Measurements from ENCODE around the gene ARHGAP15.

The ARHGAP15 gene

DNA sequence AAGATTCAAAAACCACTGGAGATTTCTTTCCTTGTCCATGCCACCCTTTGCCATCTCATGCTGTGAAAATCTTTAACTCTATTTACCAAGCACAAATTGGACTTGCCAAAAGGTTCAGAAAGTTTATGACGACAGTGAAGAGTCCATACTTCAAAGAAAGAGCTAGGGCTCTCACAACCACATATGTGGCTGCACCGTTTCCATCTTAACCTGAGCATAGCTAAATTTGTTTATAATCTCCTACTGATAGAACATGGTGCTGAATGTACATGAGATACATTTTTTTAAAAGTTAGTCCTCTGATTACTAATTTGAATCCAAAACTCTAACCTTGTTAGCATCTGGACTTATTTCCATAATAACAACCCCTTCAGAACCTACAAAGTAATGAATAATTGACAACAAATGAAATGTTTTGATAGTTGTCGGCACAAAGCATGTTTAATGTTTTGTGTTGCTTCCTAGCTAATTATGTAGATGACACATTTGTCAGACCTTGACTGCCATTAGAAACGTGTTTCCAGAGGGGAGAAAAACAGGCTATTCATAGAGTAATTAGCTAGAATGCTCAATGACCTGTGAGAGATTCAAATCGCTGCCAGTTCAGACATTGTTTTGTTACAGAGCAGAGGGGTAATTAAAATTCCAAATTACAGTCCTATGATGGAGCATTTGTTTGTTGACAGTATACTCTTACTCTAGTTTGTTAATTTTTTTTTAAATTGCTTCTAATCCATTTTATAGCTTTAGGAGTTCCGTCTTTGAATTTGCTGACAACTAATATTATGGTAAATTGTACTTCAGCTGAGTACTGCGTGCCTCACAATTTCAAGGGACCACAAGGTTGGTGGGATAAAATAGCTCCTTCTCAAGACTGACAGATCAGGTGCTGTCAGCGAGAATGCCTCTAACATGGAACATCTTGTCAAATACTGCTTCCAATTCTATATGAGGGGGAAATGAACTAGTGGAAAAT, 31.8 kb downstream of the ARHGAP15 start:
- Histone ChIP-seq H3K4me3 (ENCODE audit: low read length) (no peak overlapping the region), H3K27ac (ENCODE audit: low read depth, low read length) (no peak overlapping the region), H4K20me1 (ENCODE audit: control insufficient read depth, insufficient read depth, low read depth, low read length) (no peaks in the 10 kb centered on the region), H3K27me3 (ENCODE audit: control insufficient read depth, low read length) (no peaks in the 10 kb centered on the region), H3K9me3 (ENCODE audit: control insufficient read depth, insufficient read depth, low read length) (no peaks in the 10 kb centered on the region), H3K36me3 (ENCODE audit: control insufficient read depth, low read length) (peaks cover 23% of the 10 kb centered on the region), H3K4me2 (ENCODE audit: low read length) (no peak overlapping the region), H3K79me2 (ENCODE audit: control insufficient read depth, low read length) (peaks cover 35% of the 10 kb centered on the region), H3F3A (ENCODE audit: control insufficient read depth, insufficient read depth) (no peaks in the 10 kb centered on the region), H3K4me1 (ENCODE audit: control insufficient read depth, low read length) (peaks cover 57% of the 10 kb centered on the region), H3K9me2 (replicated peaks; ENCODE audit: control insufficient read depth, low read length) (no peaks in the 10 kb centered on the region)
- TF ChIP-seq, protein P1, sequence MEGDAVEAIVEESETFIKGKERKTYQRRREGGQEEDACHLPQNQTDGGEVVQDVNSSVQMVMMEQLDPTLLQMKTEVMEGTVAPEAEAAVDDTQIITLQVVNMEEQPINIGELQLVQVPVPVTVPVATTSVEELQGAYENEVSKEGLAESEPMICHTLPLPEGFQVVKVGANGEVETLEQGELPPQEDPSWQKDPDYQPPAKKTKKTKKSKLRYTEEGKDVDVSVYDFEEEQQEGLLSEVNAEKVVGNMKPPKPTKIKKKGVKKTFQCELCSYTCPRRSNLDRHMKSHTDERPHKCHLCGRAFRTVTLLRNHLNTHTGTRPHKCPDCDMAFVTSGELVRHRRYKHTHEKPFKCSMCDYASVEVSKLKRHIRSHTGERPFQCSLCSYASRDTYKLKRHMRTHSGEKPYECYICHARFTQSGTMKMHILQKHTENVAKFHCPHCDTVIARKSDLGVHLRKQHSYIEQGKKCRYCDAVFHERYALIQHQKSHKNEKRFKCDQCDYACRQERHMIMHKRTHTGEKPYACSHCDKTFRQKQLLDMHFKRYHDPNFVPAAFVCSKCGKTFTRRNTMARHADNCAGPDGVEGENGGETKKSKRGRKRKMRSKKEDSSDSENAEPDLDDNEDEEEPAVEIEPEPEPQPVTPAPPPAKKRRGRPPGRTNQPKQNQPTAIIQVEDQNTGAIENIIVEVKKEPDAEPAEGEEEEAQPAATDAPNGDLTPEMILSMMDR (IDR thresholded peaks at IDR 0.05; ENCODE audit: low read depth, low read length, poor library complexity, severe bottlenecking), result no peak
- no peak for TF ChIP-seq EZH2phosphoT487 (IDR thresholded peaks at IDR 0.05; ENCODE audit: borderline replicate concordance, low read length)

DNA sequence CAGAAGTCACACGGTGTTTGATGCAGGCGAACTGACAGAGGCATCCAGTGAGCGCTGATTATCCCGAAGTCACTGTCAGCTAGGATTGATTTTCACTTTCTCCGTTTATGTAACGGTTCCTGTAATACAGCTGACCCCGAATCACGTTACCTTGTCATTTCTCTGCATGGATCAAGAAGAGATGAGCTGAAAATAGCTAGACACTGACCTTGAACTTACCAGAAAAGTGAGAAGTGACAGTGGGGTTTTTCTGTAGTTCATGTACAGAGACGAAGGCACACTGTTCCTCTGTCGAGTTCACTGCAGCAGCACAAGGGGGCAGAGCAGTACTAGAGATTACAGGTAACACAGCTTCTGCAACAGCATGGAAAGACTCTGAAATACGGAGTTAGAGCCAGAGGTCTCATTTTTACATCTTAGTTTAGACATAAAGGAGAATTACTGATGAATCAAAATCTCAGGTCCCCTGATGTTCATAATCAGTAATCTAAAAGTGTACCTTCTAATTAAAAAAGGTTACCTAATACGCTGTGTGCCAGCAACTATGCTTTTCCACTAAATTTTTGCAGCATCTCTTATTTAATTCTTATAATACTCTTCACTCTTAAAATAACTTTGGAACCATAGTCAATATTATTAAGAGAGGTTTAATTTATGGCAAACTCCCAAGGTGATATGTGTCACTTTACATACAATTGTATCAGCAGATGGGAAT, 33.1 kb downstream of the ARHGAP15 start:
- H3F3A ChIP-seq (ENCODE audit: control insufficient read depth, insufficient read depth), result no peaks in the 10 kb centered on the region
- H3K27ac ChIP-seq (ENCODE audit: low read depth, low read length), result no peak overlapping the region
- no peak overlapping the region for H3K4me3 ChIP-seq (ENCODE audit: low read length)
- H3K4me2 ChIP-seq (ENCODE audit: low read length), result no peak overlapping the region
- no peaks in the 10 kb centered on the region for H3K9me3 ChIP-seq (ENCODE audit: control insufficient read depth, insufficient read depth, low read length)
- peaks cover 44% of the 10 kb centered on the region for H3K4me1 ChIP-seq (ENCODE audit: control insufficient read depth, low read length)
- H3K79me2 ChIP-seq (ENCODE audit: control insufficient read depth, low read length), result peaks cover 28% of the 10 kb centered on the region
- no peaks in the 10 kb centered on the region for H3K27me3 ChIP-seq (ENCODE audit: control insufficient read depth, low read length)
- peaks cover 12% of the 10 kb centered on the region; the same call in 1 of the 2 replicates for H3K36me3 ChIP-seq (ENCODE audit: control insufficient read depth, low read length)
- no peaks in the 10 kb centered on the region for H4K20me1 ChIP-seq (ENCODE audit: control insufficient read depth, insufficient read depth, low read depth, low read length)
- TF ChIP-seq, protein P1 (IDR thresholded peaks at IDR 0.05; ENCODE audit: low read depth, low read length, poor library complexity, severe bottlenecking), result peak; percentile 71
- no peak for TF ChIP-seq EZH2phosphoT487 (IDR thresholded peaks at IDR 0.05; ENCODE audit: borderline replicate concordance, low read length)
- H3K9me2 ChIP-seq (replicated peaks; ENCODE audit: control insufficient read depth, low read length), result no peaks in the 10 kb centered on the region

DNA sequence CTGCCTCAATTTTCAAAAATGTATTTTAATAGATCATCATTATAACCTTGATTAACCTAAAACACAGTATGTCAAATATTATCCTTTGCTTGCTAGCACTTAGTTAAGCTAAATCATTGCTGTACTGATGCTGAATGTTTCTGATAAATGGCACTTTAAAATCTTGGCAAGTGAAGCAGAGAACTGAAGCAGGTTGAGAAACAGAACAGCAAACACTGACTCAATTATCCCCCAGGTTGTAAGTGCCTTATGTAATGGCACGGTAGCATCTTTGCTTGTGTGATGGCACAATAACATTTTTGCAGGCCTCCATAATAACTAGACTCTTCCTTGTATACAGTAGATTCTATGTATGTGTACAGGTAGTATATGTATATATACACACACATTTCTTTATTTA, 33.8 kb downstream of the ARHGAP15 start:
- no peaks in the 10 kb centered on the region for H3F3A ChIP-seq (ENCODE audit: control insufficient read depth, insufficient read depth)
- H3K4me1 ChIP-seq (ENCODE audit: control insufficient read depth, low read length), result peaks cover 37% of the 10 kb centered on the region
- no peak overlapping the region for H3K27ac ChIP-seq (ENCODE audit: low read depth, low read length)
- peaks cover 22% of the 10 kb centered on the region for H3K79me2 ChIP-seq (ENCODE audit: control insufficient read depth, low read length)
- no peaks in the 10 kb centered on the region for H4K20me1 ChIP-seq (ENCODE audit: control insufficient read depth, insufficient read depth, low read depth, low read length)
- no peaks in the 10 kb centered on the region for H3K27me3 ChIP-seq (ENCODE audit: control insufficient read depth, low read length)
- H3K4me3 ChIP-seq (ENCODE audit: low read length), result no peak overlapping the region
- no peaks in the 10 kb centered on the region for H3K9me3 ChIP-seq (ENCODE audit: control insufficient read depth, insufficient read depth, low read length)
- H3K4me2 ChIP-seq (ENCODE audit: low read length), result no peak overlapping the region
- peaks cover 7% of the 10 kb centered on the region; the same call in 1 of the 2 replicates for H3K36me3 ChIP-seq (ENCODE audit: control insufficient read depth, low read length)
- no peak for TF ChIP-seq EZH2phosphoT487 (IDR thresholded peaks at IDR 0.05; ENCODE audit: borderline replicate concordance, low read length)
- TF ChIP-seq, protein P1 (IDR thresholded peaks at IDR 0.05; ENCODE audit: low read depth, low read length, poor library complexity, severe bottlenecking), result no peak
- no peaks in the 10 kb centered on the region for H3K9me2 ChIP-seq (replicated peaks; ENCODE audit: control insufficient read depth, low read length)
